Femur (tissue), 1 donor: Measurements from ENCODE around the gene ADGRB2.

Experiments
- DNase-seq: peaks from one replicate; pipeline ENCODE4 v3.0.0-alpha.2; 2017

ADGRB2 gene, protein sequence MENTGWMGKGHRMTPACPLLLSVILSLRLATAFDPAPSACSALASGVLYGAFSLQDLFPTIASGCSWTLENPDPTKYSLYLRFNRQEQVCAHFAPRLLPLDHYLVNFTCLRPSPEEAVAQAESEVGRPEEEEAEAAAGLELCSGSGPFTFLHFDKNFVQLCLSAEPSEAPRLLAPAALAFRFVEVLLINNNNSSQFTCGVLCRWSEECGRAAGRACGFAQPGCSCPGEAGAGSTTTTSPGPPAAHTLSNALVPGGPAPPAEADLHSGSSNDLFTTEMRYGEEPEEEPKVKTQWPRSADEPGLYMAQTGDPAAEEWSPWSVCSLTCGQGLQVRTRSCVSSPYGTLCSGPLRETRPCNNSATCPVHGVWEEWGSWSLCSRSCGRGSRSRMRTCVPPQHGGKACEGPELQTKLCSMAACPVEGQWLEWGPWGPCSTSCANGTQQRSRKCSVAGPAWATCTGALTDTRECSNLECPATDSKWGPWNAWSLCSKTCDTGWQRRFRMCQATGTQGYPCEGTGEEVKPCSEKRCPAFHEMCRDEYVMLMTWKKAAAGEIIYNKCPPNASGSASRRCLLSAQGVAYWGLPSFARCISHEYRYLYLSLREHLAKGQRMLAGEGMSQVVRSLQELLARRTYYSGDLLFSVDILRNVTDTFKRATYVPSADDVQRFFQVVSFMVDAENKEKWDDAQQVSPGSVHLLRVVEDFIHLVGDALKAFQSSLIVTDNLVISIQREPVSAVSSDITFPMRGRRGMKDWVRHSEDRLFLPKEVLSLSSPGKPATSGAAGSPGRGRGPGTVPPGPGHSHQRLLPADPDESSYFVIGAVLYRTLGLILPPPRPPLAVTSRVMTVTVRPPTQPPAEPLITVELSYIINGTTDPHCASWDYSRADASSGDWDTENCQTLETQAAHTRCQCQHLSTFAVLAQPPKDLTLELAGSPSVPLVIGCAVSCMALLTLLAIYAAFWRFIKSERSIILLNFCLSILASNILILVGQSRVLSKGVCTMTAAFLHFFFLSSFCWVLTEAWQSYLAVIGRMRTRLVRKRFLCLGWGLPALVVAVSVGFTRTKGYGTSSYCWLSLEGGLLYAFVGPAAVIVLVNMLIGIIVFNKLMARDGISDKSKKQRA (N-terminal part only)

DNA sequence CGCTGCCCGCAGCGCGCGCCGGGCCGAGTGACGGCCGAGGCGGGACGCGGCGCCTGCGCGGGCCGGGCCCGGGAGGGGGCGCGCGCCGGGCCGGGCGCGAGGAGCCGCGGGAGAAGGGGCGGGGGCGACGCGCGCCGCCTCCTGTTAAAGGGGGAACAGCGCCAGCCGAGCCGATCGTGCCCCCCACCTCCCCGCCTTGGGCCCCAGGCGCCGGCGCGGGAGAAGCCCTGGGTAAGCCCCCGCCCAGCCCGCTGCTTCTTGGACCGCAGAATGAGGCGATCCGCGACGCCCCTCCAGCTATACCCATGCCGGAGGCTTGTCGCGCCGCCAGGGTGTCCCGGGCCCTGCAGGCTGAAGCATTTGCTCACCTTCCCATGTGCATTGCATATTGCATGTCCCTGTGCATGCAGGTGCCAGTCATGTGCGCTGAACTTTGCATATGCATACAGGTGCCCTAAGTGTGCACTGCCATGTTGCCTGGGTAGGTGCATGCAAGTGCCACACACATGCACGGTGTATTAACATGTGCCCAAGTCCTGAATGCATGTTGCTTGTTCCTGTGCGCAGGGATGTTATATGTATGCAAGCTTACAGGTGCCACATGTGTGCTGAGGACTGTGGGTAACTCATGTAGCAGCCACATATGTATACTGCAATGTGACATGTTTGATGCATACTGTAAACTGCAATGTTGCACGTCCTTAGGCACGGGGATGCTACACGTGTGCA, at the start of gene ADGRB2:
ADGRB2 (minus strand) TSS at position 29 of the 729 bp plus-strand sequence. CDS start 7,119 bp downstream, outside the sequence.
- DNase-seq: peak; percentile 63

DNA sequence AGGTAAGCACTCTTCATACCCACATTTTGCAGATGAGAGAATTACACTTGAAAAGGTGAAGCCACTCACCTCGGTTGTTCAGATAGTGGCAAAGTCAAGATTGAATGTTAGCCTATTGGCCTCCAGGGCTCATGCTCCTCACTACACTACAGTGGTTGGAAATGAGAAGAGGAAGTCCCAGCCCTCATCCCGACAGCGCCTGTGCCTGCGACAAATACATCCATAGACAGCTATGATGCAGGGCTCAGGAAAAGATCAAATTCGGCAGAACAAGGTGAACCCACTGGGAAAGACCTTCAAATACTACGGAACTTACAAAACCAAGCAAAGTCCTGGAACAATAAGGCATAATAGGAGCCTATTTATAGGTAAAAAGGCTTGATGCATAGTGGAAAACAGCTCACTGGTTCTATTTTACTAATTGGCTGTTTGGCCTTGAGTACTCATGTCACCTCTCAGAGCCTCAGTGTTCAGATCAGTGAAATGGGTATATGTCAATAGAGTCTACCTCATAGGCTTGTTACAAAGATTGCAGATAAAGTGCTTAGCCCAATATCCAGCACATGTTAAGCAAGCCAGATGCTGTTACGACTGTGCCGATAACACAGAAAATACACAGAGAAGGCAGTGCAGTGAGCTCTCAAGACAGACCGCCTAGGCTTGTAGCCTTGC, 48.2 kb upstream of the ADGRB2 start:
- DNase-seq: no peak

DNA sequence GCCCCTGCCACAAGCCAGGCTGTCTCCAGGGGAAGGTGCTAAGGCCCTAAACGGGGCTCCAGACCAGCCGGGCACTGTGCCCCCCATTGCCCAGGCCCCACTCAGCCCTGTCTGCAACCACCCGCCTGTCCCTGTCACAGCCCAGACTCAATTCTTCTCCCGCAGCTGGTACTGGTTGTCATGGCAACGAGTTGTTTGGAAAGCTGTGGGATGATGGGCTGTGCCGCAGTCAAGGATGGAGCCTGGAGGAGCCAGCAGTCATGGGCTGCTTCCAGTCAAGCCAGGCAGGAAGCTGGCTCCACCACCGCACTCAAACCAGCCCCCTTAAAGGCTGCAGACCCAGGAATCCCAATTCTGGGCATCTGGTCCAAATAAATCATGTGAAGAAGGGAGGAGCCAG, 47.5 kb upstream of the ADGRB2 start:
- peak; percentile 61 for DNase-seq

DNA sequence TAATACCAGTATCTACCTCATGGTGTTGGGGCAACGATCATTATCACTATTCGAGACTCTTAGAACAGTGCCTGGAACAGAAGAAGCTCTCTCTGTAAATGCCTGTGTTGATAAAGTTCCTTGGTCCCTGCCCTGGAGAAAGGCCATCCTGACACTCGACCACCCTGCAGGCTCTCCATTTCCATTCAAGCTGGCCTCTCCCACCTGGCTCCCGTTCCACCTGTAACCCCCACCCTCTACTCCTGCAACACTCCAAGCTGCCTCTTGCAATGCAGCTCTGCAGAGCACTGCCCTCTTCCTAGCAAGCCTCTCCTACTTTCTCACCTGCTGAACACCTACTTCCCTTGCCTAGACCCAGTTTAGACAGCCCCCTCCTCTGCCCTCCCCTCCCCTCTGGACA, 45.6 kb upstream of the ADGRB2 start:
- DNase-seq: no peak

DNA sequence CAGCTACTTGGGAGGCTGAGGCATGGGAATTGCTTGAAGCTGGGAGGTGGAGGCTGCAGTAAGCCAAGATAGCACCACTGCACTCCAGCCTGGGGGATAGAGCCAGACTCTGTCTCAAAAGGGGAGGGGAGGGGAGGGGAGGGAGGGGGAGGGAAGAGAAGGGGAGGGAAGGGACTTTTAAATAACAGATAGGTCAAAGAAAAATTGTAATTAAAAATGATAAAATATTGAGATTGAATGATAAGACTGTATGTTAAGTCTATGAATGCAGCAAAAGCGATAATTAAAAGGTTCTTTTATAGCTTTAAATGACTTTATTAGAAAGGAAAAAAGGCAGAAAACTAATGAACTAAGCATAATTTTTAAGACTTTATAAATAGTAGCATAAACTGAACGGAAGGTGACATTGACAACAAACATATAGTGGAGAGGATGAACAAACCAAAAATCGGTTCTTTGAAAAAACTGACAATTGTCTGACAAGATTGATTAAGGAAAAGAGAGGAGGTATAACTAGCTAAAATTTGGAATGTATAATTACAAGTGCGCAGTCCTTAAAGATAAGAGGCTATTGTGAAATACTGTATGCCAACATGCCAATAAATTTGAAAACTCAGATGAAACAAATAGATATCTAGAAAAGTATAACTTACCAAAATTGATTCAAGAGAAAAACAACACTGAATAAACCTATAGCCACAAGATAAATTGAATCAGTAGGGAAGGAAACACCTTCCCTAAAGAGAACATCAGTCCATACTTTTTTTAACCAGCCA, 43.3 kb upstream of the ADGRB2 start:
- no peak for DNase-seq

DNA sequence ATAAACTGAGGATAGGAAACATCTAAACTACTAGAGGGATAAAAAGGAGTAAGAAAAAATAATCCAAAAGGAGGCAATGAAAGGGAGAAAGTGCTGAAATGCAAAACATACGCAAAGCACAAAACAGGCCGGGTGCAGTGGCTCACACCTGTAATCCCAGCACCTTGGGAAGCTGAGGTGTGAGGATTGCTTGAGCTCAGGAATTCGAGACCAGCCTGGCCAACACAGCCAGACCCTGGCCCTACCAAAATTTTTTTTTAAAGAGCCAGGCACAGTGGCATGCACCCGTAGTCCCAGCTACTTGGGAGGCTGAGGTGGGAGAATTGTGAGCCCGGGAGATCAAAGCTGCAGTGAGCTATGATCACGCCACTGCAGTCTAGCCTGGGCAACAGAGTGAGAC, 41.2 kb upstream of the ADGRB2 start:
- DNase-seq: no peak

DNA sequence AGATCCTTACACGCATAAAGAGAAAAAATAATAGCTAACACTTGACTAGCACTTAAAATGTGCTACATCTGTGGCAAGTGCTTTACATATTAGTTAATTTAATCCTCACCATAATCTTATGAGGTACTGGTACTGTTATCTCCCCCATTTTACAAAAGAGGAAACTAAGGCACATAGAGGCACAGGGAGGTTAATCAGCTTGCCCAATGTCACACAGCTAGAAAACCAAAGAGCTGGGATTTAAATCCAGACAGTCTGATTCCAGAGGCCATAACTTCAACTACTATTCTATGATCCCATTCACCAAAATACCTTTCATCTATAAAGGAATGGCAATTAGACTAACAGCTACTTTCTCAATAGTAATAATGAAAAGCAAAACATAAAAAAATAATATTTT, 40.0 kb upstream of the ADGRB2 start:
- DNase-seq: no peak

DNA sequence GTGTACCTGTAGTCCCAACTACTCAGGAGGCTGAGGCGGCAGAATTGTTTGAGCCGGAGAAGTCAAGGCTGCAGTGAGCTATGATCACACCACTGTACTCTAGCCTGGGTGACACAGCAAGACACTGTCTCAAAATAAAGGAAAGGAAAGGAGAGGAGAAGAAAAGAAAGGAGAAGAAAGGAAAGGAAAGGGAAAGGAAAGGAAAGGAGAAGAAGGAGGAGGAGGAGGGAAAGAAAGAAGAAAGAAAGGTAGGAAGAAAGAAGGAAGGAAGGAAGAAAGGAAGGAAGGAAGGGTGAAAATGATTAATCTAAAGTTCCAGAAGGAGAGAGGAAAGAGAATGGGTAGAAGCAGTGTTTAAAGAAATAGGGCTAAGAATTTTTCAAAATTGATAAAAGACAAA, 39.5 kb upstream of the ADGRB2 start:
- DNase-seq: no peak

DNA sequence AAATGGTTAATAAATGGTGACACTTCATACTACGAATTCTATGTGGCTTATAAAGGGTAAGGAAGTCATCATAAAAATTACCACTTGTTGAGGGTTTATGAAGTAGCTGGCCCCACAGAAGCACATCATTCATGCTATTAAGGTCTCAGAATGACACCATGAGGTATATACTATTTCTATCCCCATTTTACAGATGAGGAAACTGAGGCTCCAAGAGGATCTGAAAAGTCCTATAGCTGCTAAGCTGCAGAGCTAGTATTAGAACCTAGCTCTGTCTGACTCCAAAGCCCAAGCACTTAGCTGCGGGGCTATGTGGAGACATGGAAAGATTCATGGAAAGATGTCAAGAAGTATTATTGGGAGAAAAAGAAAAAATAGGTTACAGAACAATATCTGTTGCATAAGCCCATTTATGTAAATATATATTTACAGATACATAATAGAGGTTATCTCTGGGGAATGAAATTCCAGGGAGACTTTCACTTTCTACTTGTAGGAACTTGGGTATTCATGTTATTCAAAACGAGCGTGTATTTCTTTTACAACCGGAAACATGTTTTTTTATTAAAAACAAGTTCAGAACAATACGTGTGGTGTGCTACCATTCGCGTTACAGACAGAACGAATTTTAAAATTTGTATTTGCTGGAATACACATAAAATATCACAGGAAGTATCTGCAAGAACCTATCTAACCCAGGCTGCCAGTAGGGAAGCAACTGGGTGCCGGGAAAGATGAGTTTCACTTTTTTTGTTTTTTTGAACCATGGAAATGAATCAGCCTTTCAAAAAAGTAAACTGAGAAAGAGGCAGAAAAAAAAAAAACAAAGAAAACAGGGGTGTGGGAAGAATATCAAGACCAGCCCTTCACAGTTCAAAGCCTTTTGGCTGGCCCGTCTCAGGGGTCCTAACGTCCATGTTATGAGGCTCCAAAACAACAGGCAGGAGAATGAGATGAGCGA, 38.3 kb upstream of the ADGRB2 start:
- DNase-seq: no peak

DNA sequence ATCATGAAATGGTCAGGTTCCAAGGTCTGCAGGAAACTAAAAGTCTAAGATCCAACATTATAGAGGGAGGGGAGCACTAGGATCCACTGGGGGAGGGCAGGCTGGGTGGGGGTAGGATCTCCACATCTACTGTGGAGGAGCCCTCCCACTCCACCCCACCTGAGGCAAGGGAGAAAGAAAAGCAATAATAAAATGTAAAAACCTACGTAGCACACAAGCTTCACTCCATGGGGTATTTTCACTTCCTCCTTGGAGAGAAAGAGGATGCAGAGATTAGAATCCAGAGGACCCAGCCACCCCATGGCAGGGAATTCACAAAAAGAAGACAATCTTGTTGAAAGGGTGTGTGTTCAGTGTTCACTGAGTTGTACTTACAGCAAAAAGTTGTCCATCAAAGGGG, 37.3 kb upstream of the ADGRB2 start:
- DNase-seq: no peak

DNA sequence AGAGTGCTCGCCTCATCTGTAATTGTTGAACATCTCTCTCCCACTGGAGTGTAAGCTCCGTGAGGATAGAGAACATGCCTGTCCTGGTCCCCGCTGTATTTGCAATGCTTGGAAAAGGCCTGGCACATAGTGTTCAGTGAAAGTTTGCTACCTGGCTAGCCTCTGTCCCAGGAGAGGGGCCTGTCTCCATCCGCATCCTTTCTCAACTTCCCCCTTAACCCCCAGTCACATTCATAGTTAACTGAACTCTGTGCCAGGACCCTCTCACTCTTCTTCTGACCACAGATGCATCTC, 36.5 kb upstream of the ADGRB2 start:
- DNase-seq: no peak

DNA sequence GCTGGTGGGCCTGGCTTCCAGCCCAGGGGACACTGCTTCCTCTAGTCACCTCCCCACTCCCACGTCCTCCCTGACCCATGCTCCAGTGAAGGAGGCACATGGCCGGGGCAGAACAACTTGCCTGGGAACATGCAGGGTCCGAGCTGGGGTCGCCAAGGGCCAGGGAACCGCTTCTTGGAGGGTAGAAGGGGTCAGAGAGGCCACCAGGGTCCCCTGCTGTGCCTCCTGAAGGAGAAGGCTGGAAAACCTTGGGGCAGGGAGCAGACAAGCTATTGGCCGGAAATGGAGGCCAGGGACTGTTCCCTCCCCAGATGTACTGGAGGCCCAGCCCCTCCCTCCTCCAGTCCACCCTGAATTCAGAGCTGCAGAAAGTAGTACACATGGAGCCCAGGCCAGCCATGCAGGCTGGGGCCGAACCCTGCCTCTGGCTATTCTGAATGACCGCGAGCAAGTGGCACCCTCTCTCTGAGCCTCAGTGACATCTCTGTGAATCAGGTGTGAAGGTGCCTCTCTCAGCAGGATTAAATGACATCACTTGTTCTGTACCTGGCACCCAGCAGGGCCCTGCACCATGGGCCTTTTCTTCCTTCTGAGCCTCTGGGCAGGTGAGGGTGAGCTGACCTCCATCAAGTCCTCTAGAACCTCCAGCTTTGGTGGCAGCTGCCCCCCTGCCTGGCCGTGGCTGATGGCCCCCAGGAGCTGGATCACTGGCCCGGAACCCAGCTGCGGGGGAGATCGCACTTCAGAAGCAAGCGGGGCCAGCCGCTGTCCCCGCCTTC, 35.9 kb upstream of the ADGRB2 start:
- peak; percentile 17 for DNase-seq

DNA sequence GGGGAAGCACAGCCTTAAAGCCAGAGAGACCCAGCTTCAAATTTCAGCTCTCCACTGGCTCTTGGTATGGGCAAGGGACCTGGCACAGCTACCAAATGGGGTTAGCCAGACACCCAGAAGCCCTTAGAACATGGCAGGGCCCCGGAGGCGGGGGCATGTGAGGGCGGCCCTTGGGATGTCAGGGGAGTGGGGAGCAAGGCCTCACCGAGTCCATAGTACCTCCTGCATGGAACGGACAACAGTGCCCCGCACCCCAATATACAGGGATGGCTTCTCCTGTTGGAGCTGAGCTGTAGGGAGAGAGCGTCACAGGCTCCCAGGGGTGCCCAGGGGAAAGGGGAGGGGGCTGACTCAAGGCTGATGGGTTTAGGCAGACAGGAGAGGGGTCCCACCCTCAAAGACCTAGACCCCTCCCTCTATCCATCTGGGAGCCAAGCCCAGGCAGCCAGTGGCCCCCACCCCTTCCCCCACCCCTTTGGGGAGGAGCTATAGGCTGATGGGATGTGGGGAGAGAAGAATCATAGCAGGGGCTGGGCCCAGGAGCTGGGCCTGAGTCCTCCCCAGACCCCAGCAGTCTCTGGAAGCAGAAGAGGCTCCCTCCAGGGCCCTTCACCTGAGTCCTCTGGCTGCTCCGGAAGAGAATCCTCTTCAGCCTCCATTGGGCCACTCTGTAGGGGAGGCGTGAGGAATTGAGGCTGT, 35.2 kb upstream of the ADGRB2 start:
- no peak for DNase-seq

DNA sequence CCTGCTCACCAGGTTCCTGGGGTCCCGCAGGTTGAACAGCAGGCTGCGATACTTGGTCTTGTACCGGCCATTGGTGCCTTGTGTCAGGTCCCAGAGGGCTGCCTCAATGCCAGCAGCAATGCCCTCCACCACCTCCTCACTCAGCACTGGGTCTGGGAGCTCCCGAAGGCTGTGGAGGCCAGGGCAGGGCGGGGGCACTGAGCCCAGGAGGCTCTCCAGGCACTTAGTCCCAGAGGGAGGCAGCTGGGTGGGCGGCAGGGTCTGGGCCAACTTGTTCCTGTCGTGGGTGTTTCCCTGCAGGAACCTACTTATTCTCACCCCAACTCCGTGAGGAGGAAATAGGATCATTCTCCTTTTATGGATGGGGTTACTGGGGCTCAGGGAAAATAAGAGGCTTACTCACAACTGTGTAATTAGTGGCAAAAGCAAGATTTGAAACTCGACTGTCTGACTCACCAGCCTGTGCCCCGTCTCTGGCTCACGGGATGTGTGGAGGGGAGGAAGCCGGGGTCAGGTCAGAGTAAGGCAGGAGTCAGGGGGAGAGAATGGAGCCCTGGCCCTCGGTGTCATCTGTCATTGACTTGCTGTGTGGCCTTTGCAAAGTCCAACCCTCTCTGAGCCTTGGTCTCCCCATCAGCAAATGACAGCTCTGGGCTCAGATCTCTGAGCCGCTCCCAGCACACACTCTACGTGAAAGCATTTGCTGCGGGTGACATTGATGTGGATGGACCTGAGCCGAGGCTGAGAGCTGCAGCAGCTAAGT, 34.5 kb upstream of the ADGRB2 start:
- no peak for DNase-seq

DNA sequence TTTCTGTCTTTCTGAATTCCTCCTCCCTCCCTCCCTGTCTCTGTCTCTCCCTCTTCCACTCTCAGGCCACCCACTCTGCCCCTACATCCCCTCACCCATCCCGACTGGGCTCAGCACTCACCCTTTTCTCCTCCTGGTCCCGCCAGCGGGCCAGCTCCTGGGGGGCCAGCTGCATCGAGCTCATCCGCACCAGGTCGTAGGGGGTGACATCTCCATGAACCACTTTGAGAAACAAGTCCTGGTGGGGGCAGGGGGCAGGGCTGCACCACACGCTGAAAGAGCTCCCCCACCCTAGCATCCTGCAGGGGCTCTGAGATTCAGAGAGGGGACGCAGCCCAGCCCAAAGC, 33.9 kb upstream of the ADGRB2 start:
- DNase-seq: no peak

DNA sequence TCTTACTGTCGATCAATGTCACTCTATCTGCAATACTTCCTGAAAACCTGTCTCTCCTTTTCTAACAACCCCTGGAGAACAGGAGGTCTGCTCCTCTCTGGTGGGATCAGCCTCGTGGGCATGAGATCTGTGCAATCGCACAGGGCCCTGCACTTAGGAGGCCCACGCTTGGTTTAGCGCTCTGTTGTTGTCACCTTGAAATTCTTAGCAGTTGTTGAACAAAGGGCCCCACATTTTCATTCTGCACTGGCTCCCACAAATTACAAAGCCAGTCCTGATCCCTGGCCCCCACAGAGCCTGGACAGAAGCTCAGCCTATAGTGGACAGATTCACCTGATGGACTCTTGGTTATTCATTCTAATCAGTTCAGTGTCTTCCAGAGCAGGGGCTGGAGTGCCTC, 33.1 kb upstream of the ADGRB2 start:
- no peak for DNase-seq

DNA sequence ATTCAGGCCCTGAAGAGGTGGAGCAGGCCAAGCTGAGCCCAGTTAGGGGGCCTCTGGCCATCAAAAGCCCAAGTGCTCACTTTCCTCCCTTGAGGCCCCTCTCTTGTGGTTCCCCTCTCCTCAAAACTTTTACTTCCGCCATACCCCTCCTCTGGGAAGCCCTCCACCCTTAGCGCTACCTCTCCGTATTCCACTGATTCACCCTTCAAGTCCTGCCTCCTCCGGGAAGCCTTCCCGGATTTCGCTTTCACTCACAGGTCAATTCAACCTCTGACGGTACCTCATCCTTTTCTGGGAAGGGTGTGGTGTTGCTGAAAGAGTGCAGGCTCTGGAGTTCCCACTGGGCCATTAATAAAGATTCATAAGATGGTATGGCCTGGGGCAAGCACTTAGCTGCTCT, 32.6 kb upstream of the ADGRB2 start:
- DNase-seq: no peak
